ENCODE measurements around the gene FARSA.
A peak's percentile ranks its signal among the peaks of the same experiment; 100 is the strongest.
"Not testable (repeated sequence)": the region's sequence is repeated elsewhere in the genome, so short reads cannot be mapped to it uniquely, and the experiment has no call there.

The FARSA gene

DNA sequence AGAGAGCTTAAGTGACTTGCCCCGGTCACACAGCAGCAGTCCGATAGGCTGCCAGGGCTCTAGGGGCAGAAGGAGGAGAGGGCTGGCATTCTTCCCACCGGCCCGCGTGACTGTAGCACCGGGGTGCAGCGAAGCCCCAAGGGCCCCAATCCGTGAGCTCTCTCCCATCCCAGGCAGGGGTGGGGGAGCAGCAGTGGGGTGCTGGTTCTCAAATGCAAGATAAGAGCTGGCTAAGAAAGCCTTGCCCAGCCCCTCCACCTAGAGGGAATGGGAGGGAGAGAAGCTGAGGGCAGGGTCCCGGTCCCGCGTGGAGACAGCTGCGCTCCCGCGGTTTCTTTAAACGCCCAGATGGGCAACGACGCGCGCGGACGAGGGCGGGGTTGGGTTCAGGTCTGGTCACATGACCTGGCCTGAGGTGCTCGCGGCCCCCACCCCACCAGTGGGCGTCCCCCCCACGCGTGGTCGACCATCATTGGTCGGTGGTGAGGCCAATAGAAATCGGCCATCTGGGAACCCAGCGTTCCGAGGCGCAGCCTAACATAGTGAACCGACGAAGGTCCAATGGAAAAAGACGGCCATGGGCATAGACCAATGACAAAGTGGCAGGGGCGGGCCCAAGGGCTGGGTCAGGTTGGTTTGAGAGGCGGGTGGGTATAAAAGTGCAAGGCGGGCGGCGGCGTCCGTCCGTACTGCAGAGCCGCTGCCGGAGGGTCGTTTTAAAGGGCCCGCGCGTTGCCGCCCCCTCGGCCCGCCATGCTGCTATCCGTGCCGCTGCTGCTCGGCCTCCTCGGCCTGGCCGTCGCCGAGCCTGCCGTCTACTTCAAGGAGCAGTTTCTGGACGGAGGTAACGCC, 4.6 kb upstream of the FARSA start, which contains the start of gene CALR:
Gene CALR (plus strand): TSS at position 683 of the 852 bp plus-strand sequence. CDS start 71 bp downstream, at position 754.
- DNase-seq (ENCODE audit: low read depth in 2 of 3, low spot score in 2 of 3): peak; percentile 93 to 98 (median 97)

DNA sequence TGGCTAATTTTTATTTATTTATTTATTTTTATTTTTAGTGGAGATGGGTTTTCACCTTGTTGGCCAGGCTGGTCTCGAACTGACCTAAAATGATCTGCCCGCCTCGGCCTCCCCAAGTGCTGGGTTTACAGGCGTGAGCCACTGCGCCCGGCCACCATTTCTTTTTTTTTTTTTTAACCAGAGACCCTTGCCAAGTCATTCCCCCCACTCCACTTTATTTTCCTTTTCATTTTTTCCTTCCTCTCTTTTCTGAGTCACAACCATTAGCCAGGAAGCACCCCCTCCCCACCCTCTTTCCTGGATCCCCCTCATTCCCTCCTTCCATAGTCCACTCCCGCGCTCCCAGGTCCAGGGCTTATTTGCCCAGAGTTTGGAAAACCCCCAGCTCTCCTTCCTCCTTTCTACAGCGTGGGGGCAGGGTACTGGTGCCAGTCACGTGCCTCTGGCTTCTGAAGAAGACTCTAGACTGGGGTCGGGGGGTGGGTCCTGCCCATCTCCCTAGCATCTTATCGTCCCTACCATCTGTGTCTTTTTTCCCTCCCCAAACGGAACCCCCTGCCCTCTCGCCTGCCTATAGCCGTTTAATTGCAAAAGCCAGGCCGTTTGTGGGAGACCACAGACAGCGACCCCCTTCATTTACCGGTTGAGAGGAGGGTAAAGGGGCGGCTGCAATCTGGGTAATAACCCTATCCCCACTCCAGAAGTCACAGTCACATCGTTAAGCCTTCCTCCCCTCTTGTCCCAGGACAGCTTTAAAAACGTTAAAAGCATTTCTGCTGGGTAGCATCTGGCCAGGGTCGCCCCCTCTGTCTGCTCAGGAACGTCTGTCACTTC, 3.8 kb upstream of the FARSA start:
- DNase-seq (ENCODE audit: low read depth in 2 of 3, low spot score in 2 of 3): no peak

DNA sequence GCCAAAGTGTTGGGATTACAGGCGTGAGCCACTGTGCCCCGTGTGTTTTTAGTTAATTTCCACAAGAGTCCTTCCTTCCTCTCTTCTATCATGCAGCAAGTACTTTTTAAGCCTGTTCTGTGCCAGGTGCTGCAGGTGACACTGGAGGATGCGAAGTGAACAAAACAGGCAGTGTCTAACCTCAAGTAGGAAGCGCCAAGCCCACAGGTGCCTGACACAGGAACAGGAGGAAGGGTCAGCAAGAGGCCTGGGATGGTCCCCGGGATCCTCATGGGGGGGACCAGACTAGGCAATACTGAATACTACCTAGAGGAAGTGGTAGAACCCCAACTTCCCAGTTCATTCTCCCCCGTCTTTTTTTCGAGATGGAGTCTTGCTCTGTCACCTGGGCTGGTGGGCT, 3.1 kb upstream of the FARSA start:
- DNase-seq (ENCODE audit: low read depth in 2 of 3, low spot score in 2 of 3): no peak

DNA sequence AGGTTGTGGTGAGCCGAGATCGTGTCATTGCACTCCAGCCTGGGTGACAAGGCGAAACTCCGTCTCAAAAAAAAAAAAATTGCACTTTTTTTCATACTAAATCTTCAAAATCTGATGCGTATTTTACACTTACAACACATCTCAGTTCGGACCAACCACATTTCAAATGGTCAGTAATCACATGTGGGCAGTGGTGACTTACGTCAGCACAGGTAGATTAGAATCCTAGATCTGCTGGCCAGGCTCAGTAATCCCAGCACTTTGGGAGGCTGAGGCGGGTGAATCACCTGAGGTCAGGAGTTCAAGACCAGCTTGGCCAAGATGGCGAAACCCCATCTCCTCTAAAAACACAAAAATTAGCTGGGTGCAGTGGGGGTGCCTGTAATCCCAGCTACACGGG, 1.6 kb upstream of the FARSA start:
- no peak for DNase-seq (ENCODE audit: low read depth in 2 of 3, low spot score in 2 of 3)

DNA sequence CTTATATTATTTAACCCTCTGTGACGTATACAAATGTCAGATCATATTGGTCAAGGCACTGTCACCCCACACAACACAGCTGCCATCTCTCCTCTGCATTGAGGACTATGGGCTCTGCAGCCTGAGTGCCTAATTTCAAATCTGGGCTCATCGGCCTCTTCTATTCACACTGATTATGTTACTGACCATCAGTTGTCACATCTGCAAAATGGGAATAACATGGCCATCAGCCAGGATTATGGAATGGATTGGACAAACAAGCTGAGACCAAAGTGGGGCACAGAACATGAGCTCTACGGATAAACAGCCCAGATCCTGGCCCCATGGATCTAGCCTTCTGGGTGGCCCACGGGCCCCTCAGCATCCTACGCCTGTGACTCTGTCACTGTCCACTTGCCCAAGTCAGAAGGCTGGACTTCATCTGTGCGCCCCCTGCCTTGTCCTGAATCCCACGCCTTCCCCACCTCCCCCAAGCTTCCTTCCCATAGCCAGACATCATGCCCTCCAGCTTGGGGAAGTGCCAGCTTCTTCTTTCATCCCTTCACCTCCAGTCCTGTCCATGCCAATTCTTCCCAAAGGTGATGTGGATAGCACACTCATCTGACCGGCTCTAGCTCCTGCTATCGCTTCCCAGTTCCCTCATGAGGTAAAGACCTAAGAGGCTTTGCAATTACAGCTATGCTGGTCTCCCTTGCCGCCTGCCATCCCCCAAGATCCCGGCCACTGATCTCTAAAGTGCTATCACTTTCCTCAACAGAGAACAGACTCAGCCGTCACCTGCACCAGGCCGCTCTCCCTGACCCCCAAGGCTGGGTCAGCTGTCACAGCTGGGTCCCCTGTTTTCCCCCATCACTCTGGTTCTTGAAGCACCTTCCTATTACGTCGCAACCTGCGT, 872 bp downstream of the FARSA start:
- no peak for DNase-seq (ENCODE audit: low read depth in 2 of 3, low spot score in 2 of 3)

DNA sequence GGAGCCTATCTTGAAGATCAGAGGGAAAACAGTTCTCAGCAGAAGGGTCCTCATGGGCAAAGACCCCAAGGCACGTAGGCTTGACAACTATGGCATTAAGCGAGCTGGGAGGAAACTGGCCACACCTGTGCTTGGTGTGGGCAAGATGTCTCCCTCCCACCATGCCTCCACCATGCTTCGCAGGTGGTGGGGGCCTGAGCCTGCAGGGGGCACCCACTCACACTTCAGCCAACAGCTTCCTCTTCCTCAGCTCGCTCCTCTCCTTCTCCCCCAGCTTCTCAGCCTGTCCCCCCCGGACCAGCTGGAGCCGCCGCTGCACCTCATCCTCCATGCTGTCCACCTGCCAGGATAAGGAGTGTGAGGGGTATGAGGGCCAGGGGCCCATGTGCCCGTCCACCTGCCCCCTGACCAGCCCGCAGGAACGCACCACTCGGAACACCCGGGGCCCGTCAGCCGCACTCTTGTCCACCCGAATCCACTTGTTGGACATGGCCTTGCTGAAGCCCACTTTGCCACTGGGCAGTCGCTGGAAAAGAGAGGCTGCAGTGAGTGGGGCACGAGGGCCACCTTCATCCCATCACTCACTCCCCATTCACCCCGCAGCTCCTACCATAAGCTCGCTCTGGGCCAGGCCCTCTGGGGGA, 3.4 kb downstream of the FARSA start:
- no peak for DNase-seq (ENCODE audit: low read depth in 2 of 3, low spot score in 2 of 3)

DNA sequence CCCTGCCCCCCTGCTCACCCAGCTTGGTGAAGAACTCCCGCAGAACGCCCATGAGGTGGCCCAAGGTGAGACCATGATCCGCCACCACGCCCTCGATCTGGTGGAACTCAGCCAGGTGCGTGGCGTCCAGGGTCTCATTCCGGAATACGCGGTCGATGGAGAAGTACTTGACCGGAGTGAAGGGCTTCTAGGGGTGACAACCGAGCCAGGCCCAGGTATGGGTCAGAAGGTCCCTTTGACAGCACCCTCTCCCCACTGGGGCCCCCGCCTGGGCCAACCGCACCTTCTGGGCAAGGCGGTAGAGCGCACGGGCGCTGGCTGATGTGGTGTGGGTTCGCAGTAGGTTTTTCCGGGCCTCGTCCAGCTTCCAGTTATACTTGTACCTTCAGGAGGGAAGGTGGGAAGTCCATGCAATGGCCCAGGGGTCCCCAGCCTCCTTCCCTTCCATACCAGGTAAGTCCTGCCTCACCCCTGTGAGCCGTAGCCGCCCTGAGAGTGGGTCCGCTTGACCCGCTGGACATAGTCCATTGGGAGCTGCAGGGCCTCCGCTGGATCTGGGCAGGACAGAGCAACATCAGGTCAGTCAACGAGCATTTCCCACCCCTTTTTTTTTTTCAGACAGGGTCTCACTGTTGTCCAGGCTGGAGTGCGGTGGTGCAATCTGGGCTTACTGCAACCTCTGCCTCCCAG, 8.7 kb downstream of the FARSA start:
- no peak for DNase-seq (ENCODE audit: low read depth in 2 of 3, low spot score in 2 of 3)

DNA sequence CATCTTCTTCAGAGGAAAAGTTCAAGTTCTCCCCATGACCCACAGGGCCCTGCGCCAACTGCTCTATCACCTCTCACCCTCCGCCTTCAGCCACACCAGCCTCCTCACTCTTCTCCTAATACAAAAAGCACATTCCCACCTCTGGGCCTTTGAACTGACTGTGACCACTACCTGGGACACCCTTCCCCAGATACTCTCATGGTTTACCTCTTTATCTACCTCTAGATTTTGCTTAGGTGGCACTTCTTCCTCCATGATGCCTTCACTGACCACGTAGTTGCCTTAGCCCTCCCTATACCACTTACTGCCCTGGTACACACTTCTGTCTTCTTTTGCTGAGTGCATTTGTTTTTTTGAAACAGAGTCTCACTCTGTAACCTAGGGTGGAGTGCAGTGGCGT, 10.6 kb downstream of the FARSA start:
- no peak for DNase-seq (ENCODE audit: low read depth in 2 of 3, low spot score in 2 of 3)

DNA sequence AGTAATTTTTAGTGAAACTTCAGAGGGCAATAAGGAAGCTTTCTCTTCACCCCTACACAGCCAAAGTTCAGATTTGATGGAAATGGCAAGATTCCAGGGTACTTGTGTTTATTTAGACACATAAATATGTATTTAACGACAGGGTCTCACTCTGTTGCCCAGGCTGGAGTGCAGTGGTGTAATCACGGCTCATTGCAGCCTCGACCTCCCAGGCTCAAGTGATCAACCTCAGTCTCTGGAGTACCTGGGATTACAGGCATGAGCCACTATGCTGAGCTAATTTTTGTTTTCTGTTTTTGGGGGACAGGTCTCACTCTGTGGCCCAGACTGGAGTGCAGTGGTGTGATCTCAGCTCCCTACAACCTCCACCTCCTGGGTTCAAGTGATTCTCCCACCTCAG, 12.5 kb downstream of the FARSA start:
- DNase-seq (ENCODE audit: low read depth in 2 of 3, low spot score in 2 of 3): no peak

DNA sequence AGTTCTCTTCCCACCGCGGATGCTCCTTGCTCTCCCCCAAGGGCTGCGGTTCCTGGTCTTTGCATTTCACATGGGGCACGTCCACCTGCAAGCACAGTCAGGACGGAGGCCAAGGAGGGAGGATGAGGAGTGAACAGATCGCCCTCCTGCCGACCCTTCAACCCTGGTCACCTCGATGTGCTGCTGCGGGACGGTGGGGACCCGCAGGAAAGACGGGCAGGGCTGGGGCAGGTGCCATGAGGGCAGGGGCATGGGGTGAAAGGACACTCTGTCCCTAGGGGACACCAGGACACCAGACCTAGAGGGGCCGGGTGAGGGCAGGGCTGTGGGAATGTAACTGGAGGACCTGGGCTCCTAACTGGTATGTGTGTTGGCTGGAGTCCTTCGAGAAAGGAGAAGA, 15.3 kb downstream of the FARSA start:
- no peak for DNase-seq (ENCODE audit: low read depth in 2 of 3, low spot score in 2 of 3)

DNA sequence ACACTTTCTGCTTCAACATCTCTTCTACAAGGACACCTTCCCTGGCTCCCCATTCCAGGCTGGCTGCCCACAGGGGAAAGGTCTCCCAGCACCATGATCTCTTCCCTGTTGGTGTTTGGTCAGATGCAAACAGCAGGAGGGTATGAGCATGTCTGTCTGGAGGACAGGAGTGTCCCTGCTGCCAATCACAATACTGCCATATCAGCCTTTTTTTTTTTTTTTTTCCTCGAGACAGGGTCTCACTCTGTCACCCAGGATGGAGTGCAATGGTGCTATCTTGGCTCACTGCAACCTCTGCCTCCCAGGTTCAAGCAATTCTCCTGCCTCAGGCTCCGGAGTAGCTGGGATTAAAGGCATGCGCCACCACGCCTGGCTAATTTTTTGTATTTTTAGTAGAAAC, 17.7 kb downstream of the FARSA start:
- DNase-seq (ENCODE audit: low read depth in 2 of 3, low spot score in 2 of 3): not testable (repeated sequence)

DNA sequence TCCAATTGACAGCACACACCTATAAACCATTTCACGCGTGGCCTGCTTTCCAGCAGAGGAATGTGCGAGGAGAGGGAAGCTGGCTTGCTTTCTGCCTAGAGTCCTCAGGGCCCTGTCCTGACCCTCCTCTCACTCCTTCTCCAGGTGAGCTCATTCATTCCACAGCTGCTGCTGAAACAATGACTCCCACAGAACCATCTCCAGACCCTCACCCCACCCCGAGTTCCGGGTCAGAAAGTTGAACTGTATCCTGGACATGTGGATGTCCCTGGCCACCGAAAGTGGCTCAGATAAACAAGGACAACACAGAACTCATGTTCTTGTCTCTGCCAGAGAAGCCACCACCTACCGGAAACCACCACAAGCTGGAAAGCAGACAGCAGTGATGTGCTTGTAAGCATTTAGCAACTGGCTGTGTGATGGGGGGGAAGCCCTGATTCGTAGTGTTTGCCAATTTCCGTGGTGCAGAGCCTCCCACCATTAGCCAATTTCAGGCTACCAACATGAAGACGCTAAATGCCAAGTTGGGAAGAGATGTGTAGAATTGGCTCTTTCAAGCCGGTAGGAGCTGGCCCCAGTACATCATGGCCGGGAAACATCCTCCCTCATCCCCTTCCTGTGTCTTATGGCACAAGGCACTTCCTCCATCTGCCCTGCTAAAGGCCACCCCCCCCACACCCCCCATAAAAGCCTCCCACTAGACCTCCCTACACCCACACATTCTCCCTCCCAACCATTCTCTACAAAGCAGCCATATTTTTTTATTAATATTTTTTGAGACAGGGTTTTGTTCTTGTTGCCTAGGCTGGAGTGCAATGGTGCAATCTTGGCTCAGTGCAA, 19.4 kb downstream of the FARSA start:
- no peak for DNase-seq (ENCODE audit: low read depth in 2 of 3, low spot score in 2 of 3)

DNA sequence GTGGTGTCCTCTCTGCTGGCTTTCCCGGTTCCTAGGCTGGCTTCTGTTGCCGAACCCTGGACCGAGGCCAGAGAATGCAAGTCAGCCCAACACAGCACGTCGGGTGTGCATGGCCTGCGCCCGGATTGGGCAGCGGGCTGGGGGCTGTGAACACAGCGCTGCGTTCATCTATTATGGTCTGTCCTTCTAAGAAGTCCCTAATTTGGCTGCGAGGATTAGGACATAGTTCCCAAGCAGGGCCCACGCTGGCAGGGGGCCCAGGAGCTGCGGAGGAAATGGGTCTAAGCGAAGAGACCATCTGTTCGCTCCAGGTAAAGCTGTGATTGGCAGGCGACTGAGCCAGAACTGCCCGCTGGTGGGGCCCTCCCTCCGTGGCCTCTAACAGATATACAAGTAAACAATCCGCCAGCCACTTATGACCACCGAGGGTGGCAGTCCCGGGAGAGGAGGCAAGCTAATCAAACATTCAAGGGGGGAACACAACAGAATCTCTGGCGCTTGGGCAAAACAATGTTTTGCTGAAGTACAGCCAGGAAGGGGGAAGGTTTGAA, 20.4 kb downstream of the FARSA start:
- no peak for DNase-seq (ENCODE audit: low read depth in 2 of 3, low spot score in 2 of 3)

DNA sequence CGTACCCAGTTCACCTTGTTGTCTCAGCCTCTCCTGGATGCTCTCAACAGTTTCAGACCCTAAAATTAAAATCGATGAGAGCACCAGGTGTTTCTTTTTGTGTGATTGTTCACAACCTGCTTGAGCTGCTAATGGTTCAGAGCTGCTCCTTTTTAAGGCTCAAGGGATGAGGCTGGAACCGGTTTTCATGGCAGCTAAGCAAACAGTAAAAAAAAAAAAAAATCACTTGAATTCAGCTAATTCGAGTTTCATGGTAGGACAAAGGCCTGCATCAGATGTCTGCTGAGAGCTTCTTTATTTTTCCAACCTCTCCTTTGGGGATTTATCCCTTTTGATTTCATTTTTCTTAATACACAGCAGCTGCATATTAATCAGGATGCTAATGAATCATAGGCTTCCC, 20.9 kb downstream of the FARSA start:
- DNase-seq (ENCODE audit: low read depth in 2 of 3, low spot score in 2 of 3): no peak

DNA sequence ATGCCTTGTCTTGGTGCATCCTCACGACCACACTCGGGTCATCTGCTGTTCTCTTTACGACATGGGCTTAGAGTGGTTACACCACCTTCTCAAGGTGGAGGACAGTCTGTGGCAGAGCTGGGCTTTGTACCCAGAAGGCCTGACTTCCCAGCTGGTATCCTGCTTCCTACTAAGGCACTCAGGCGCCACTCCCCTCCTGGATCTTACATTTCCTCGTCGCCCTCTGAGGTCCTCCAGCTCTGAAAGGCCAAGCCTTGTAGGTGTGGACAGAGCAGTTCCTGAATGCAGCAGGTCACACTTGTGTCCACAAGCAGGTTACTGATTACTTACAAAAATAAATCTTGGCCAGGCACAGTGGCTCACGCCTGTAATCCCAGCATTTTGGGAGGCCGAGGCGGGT, 26.3 kb downstream of the FARSA start:
- no peak for DNase-seq (ENCODE audit: low read depth in 2 of 3, low spot score in 2 of 3)

DNA sequence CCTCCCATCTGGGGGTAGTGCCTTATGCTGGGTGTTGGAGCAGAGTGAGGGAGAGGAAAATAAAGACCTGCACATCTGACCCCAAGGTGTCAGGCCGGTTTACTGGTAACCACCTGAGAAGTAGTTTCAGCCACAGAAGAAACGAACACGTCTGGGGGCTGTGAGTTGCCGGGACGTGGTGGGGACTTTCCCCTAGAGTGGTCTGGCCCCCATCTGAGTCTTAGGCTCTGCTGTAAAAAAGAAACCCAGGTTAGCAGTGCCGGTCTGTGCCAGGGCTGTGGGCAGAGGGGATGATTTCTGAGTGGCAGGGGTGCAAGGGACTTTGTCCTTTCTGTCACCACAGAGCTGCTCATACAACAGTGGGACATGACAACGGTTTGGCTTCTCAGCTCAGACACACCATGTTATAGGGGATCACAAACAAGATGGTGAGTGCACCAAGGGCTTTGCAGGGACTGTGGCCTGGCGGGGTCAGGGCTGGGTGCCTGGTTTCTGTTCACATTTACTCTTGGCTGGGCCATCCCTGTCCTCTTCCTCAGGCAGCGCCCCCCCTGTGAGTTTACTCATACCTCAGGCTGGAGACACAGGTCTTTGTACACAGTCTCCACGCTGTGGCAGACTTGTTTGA, 33.5 kb downstream of the FARSA start:
- no peak for DNase-seq (ENCODE audit: low read depth in 2 of 3, low spot score in 2 of 3)

DNA sequence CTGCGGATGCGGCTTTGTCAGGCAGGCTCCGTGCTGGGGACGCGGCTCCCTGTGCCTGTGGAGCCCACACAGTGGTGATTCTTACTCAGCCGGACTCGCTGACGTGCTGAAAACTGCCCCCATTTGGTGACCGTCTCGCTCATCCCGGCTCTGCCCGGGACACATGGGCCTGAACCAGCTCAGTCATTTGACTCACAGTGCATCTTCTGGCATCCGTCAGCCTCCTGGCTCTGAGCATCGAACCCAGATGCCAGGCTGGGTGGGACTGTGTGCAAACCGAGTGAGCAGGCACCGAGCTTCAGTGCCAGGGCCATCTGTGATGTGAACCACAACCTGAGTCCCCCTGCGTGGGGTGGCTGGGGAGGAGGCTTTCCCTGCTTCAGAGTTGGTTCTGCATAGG, 37.1 kb downstream of the FARSA start:
- no peak for DNase-seq (ENCODE audit: low read depth in 2 of 3, low spot score in 2 of 3)

DNA sequence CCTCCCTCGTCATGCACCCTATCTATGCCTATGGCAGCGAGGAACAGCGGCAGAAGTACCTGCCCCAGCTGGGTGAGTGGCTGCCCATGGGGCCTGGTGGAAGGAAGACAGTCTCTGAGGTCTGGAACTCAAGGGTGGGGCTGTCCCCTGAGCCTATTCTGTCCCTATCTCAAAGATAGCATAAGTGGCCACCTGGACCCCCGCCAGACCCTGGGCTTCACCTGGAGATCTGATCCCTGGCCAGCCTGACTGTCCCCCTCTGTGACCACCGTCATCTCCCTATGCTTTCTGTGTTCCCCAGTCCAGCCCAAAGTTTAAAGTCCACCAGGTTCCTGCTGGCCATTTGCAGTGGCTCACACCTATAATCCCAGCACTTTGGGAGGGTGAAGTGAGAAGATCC, 39.9 kb downstream of the FARSA start:
- DNase-seq (ENCODE audit: low read depth in 2 of 3, low spot score in 2 of 3): no peak

Measured in activated CD8-positive, alpha-beta memory T cell treated with anti-CD3 and anti-CD28 coated beads for 48 hours (primary cell).